Measurements from ENCODE around the gene PDE5A.
"Not testable (repeated sequence)": the region's sequence is repeated elsewhere in the genome, so short reads cannot be mapped to it uniquely, and the experiment has no call there.

PDE5A gene

DNA sequence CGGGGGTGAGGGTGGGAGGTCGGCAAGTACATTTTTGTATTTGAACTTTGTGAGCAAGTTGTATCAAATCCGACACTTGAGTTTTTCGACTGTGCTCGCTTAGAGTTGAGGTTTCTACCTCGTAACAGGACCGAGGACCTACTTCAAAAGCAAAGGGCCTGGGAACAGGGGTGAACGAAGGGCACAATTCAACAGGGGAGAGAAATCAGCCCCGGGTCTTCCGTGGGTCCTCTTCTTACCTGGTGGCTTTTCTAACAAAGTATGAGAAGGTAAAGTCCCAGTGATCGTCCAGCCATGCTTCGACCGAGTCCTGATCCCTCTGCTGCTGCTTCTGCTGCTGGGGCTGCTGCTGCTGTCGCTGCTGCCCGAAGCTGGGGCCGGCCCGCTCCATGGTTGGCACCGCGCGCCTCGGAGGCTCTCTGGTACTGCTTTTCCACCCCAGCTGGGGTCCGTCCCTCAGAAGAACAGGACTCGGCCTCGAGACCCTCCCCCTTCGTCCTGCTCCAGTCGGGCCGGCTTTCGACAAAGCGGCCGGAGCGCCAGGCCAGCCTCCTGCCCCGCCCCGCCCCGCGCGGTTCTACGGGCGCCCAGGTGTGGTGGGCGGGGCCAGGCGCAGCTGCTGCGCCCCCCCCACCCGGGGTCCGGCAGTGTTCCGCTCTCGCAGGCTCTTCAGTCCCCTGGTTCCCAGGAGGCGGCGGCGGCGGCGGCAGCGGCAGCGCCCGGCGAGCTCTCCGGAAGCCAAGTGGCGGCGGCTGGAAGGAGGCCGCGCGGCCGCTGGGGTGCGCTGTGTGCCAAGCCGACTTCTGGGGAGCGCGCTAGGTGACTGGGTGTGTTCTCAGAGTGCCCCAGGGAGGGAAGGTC lies at the start of gene PDE5A:
TSS of gene PDE5A (minus strand) at position 524 of the 861 bp plus-strand sequence. CDS start at position 391, 133 bp downstream.
- Histone ChIP-seq H3K36me3 (ENCODE audit: control insufficient read depth, insufficient read depth, low read length) (no peaks in the 10 kb centered on the region), H3K9ac (ENCODE audit: low read length) (peak within 1 kb of the TSS; percentile 77), H3K27me3 (ENCODE audit: control insufficient read depth, insufficient read depth, low read length) (no peaks in the 10 kb centered on the region)

DNA sequence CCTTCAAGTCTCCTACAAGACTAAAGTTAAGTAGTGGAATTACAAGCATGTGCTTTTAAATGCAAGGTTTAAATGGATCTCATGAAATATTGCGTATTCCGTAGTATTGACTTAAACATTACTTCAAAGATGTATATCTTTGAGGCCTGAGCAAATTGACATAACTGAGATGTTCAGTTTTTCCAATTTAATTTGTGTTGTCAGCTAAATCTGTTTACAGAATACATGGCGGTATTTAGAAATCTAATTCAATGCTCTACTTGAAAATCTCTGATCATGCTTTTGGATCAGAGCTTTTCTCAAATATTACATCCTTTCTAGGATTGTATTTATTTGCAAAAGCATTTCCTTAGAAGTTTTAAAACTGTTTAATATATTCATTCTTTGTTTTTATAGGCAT lies 47.5 kb upstream of the PDE5A start:
- no peak overlapping the region for H3K9ac ChIP-seq (ENCODE audit: low read length)
- H3K27me3 ChIP-seq (ENCODE audit: control insufficient read depth, insufficient read depth, low read length), result no peaks in the 10 kb centered on the region
- peaks cover under 1% of the 10 kb centered on the region for H3K4me1 ChIP-seq (ENCODE audit: control insufficient read depth, insufficient read depth, low read length)

More for the DNA sequence above, at the start of gene PDE5A:
- Histone ChIP-seq H3K4me3 (ENCODE audit: low read length) (peak within 1 kb of the TSS; percentile 95), H3K27ac (ENCODE audit: low read depth, low read length) (peak within 1 kb of the TSS; percentile 91), H3K4me1 (ENCODE audit: control insufficient read depth, insufficient read depth, low read length) (peaks cover 15% of the 10 kb centered on the region)

DNA sequence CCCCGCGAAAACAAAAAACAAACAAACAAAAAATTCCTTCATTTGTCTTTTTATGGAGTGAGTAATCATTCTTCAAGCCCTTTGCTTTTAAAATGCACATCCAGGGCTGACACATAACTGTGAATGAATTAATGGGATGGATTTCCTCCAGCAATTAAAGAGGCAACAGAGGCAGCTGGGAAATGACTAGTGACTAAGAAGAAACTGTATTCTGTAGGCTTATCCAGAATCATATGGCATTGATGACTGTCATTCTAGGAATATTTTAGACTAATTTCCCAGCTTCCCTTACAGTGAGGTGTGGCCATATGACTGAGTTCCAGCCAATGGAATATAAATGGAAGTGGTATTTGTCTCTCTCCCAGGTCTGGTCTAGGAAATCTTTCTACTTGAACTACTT lies 46.8 kb upstream of the PDE5A start:
- H3K4me3 ChIP-seq (ENCODE audit: low read length), result no peak overlapping the region
- H3K36me3 ChIP-seq (ENCODE audit: control insufficient read depth, insufficient read depth, low read length), result no peaks in the 10 kb centered on the region
- no peaks in the 10 kb centered on the region for H3K27me3 ChIP-seq (ENCODE audit: control insufficient read depth, insufficient read depth, low read length)
- H3K4me1 ChIP-seq (ENCODE audit: control insufficient read depth, insufficient read depth, low read length), result peaks cover 2% of the 10 kb centered on the region
- H3K27ac ChIP-seq (ENCODE audit: low read depth, low read length), result no peak overlapping the region
- H3K9ac ChIP-seq (ENCODE audit: low read length), result no peak overlapping the region

More for the DNA sequence above, 47.5 kb upstream of the PDE5A start:
- Histone ChIP-seq H3K27ac (ENCODE audit: low read depth, low read length) (no peak overlapping the region), H3K36me3 (ENCODE audit: control insufficient read depth, insufficient read depth, low read length) (no peaks in the 10 kb centered on the region), H3K4me3 (ENCODE audit: low read length) (no peak overlapping the region)

DNA sequence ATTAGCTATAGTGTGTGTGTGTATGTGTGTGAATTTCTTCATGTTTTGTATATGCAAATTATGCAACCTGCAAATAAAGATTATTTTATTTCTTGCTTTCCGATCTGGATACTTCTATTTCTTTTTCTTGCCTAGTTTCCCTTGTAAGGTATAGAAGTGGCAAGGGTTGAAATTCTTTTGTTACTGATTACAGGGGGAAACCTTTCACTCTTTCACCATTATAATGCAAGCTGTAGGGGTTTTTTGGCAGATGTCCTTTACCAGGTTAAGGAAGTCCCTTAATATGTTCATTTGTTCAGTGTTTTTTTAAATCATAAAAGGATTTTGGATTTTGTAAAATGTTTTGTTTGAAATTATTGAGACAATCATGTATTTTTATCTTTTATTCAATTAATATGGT lies 44.3 kb upstream of the PDE5A start:
- H3K9ac ChIP-seq (ENCODE audit: low read length), result no peak overlapping the region
- H3K4me3 ChIP-seq (ENCODE audit: low read length), result no peak overlapping the region
- H3K4me1 ChIP-seq (ENCODE audit: control insufficient read depth, insufficient read depth, low read length), result peaks cover 7% of the 10 kb centered on the region
- no peaks in the 10 kb centered on the region for H3K36me3 ChIP-seq (ENCODE audit: control insufficient read depth, insufficient read depth, low read length)
- no peak overlapping the region for H3K27ac ChIP-seq (ENCODE audit: low read depth, low read length)
- no peaks in the 10 kb centered on the region for H3K27me3 ChIP-seq (ENCODE audit: control insufficient read depth, insufficient read depth, low read length)

DNA sequence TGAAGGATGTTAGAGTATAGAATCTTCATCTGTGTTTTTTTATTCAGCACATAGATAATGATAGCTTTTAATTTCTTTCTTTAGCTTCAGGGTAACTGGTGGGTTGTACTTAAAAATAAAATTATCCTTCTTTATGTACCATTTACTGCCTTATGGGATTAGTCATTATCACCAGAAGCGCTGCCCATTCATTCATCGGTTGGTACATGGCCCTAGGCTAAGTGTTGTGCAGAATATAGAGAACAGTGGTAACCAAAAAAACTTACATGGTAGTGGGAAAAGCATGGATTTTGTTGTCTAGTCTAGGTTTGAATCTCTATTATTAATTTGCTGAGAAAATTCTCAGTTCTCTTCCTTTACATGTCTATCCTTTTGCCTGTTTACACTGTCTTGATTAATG lies 43.5 kb upstream of the PDE5A start:
- Histone ChIP-seq H3K4me1 (ENCODE audit: control insufficient read depth, insufficient read depth, low read length) (peaks cover 9% of the 10 kb centered on the region), H3K27me3 (ENCODE audit: control insufficient read depth, insufficient read depth, low read length) (no peaks in the 10 kb centered on the region), H3K4me3 (ENCODE audit: low read length) (no peak overlapping the region), H3K9ac (ENCODE audit: low read length) (no peak overlapping the region), H3K36me3 (ENCODE audit: control insufficient read depth, insufficient read depth, low read length) (no peaks in the 10 kb centered on the region), H3K27ac (ENCODE audit: low read depth, low read length) (no peak overlapping the region)

DNA sequence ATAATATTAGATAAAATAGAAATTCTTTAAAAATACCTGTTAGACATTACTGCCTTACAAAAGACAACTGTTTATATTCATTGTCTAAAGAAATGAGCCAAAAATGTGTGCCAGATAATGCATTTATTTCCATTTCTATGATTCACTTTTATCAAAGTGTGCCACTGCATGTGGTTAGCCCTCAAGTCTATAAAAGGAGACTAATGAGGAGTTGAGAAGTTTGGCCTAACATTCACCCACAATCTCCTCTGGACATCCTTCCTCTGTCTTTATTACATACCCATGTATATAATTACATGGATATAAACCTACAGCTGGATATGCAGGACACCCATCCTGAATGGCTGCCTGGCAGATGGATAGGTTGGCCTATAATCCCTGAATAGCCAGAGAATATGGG lies 42.6 kb upstream of the PDE5A start:
- H3K9ac ChIP-seq (ENCODE audit: low read length), result no peak overlapping the region
- no peaks in the 10 kb centered on the region for H3K27me3 ChIP-seq (ENCODE audit: control insufficient read depth, insufficient read depth, low read length)
- H3K36me3 ChIP-seq (ENCODE audit: control insufficient read depth, insufficient read depth, low read length), result no peaks in the 10 kb centered on the region
- no peak overlapping the region for H3K4me3 ChIP-seq (ENCODE audit: low read length)
- H3K27ac ChIP-seq (ENCODE audit: low read depth, low read length), result peak overlapping the region; percentile 52
- H3K4me1 ChIP-seq (ENCODE audit: control insufficient read depth, insufficient read depth, low read length), result peaks cover 14% of the 10 kb centered on the region

DNA sequence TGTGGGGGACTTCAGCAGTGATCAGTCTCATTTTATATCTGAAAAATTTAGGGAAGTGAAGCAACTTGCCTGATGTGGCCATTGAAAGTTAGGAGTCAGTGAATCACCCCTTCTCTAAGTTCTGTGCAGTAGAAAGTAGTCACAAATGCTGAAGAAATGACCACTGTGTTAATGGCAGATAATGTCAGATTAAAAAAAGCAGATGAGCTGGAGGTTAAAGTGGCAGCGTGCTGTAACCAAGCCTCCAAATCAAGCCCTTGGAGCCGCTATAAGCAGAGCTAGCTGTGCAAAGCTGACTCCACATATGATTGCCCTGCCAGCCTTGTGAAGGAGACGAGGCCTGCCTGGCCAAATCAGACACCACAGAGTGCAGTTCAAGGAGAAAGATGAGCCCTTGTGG lies 39.2 kb upstream of the PDE5A start:
- Histone ChIP-seq H3K4me1 (ENCODE audit: control insufficient read depth, insufficient read depth, low read length) (peaks cover 33% of the 10 kb centered on the region), H3K4me3 (ENCODE audit: low read length) (no peak overlapping the region), H3K27ac (ENCODE audit: low read depth, low read length) (peak overlapping the region; percentile 43), H3K36me3 (ENCODE audit: control insufficient read depth, insufficient read depth, low read length) (no peaks in the 10 kb centered on the region), H3K27me3 (ENCODE audit: control insufficient read depth, insufficient read depth, low read length) (no peaks in the 10 kb centered on the region), H3K9ac (ENCODE audit: low read length) (no peak overlapping the region)

DNA sequence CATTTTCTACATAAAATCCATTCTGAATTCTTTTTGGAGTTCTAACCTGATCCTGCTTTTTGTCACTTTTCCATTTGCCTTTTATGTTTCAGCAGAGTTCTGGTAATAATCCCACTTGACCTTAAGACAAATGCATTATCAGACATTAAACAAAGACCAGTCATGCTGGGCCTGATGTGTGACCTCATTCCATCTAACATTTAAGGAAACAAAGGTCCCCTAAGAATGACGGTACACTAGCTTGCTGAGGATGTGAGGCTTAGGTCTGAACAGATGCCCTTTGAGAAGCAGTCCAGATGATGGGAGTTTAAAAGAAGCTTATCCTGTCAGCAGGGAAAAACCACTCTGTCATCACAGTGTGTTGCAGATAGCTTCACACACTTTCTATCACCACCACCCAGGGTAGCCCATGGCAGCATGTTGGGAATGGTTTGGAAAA lies 38.1 kb upstream of the PDE5A start:
- Histone ChIP-seq H3K36me3 (ENCODE audit: control insufficient read depth, insufficient read depth, low read length) (no peaks in the 10 kb centered on the region), H3K4me3 (ENCODE audit: low read length) (no peak overlapping the region), H3K27ac (ENCODE audit: low read depth, low read length) (peak overlapping the region; percentile 46), H3K27me3 (ENCODE audit: control insufficient read depth, insufficient read depth, low read length) (no peaks in the 10 kb centered on the region), H3K9ac (ENCODE audit: low read length) (no peak overlapping the region), H3K4me1 (ENCODE audit: control insufficient read depth, insufficient read depth, low read length) (peaks cover 36% of the 10 kb centered on the region)

DNA sequence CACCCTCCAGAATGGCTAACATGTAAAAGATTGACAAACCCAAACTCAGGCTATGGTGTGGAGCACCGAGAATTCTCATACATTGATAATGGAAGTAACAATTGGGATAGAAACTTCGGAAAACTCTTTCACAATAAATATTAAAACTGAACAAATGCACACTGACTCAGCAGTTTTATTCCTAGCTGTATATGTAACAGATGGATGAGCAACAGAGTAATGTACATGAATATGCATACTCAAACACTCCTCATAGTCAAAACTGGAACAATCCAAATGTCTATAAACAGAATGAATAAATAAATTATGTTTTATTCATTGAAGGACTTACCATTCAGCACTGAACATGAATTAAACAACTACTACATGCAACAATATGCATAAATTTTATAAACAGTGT lies 37.1 kb upstream of the PDE5A start:
- Histone ChIP-seq H3K4me1 (ENCODE audit: control insufficient read depth, insufficient read depth, low read length) (peaks cover 36% of the 10 kb centered on the region), H3K27me3 (ENCODE audit: control insufficient read depth, insufficient read depth, low read length) (no peaks in the 10 kb centered on the region), H3K9ac (ENCODE audit: low read length) (no peak overlapping the region), H3K36me3 (ENCODE audit: control insufficient read depth, insufficient read depth, low read length) (no peaks in the 10 kb centered on the region), H3K27ac (ENCODE audit: low read depth, low read length) (peak overlapping the region; percentile 57), H3K4me3 (ENCODE audit: low read length) (no peak overlapping the region)

DNA sequence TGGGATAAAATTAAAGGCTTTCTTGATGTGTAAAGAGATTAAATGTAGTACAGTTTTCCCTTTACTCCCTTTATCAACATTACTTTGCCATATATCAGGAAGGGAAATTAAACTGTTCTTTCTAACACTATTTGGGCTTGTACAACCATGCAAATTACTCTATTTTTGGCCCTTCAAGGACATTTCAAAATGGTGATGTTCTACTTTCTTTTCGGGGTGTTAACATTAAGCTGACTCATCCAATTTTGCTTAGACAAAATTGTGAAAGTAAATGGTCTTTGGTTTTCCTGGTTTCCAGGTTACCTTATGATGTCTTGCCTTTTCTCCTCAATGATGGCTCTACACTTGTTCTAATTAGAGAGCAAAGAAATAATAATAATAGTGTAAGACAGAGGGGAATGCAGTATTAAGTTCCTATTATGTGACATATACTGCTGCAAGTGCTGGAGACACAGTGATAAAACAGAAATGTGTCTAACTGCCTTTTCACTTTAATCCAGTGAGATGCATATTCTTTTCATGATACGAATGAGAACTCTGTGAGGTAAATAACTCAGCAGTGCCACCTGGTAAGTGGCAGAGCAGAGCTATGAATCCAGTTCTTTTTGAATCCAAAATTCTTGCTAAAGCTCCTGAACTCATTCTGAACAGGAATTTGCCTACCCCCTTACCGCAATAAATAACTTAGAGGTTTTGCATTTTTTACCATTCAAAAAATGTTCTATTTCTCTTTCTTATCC lies 35.7 kb upstream of the PDE5A start:
- H3K27ac ChIP-seq (ENCODE audit: low read depth, low read length), result peak overlapping the region; percentile 66
- no peak overlapping the region for H3K9ac ChIP-seq (ENCODE audit: low read length)
- peak overlapping the region; percentile 14 for H3K4me3 ChIP-seq (ENCODE audit: low read length)
- H3K27me3 ChIP-seq (ENCODE audit: control insufficient read depth, insufficient read depth, low read length), result no peaks in the 10 kb centered on the region
- H3K4me1 ChIP-seq (ENCODE audit: control insufficient read depth, insufficient read depth, low read length), result peaks cover 29% of the 10 kb centered on the region
- no peaks in the 10 kb centered on the region for H3K36me3 ChIP-seq (ENCODE audit: control insufficient read depth, insufficient read depth, low read length)

DNA sequence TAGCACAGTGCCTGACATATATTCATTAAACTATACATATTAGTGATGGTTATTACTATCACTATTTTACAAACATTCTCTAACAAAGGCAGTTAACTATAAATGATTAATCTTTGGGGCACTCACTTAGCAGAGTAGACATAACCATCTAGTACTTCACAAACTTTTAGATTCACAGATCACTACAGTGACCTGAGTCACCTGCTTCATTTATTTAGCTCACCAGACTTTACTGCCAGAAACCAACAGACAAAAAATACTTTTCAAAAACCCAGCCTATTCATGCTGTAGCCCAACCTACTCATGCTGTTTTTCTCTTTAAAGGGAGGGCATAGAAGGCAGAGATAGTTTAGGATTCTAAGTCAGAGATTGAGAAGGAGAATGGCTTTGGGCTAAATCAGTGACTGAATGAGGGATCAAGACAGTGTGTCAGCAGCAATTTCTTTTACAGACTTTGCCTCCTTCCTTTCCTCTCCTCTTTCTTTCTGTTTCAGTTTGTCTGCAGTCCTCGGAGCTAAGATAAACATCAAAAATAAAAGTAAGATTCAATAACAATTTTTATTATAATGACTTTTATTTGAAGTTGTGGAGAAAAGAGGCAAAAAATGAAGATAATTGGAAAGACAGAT lies 34.7 kb upstream of the PDE5A start:
- Histone ChIP-seq H3K36me3 (ENCODE audit: control insufficient read depth, insufficient read depth, low read length) (no peaks in the 10 kb centered on the region), H3K4me1 (ENCODE audit: control insufficient read depth, insufficient read depth, low read length) (peaks cover 29% of the 10 kb centered on the region), H3K9ac (ENCODE audit: low read length) (no peak overlapping the region), H3K27ac (ENCODE audit: low read depth, low read length) (peak overlapping the region; percentile 66), H3K4me3 (ENCODE audit: low read length) (peak overlapping the region; percentile 14), H3K27me3 (ENCODE audit: control insufficient read depth, insufficient read depth, low read length) (no peaks in the 10 kb centered on the region)

DNA sequence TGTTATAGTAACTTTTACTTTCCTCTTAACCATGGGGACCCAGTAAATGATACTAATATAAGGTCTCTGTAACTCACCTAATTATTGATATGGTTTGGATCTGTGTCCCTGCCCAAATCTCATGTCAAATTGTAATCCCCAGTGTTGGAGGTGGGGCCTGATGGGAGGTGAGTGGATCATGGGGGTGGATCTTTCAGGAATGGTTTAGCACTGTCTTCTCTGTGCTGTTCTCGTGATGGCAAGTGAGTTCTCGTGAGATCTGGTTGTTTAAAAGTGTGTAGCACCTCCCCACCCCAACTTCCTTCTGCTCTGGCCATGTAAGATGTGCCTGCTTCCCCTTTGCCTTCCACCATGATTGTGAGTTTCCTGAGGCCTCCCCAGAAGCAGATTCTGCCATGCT lies 34.0 kb upstream of the PDE5A start:
- not testable (repeated sequence) for H3K4me3 ChIP-seq (ENCODE audit: low read length); H3K9ac ChIP-seq (ENCODE audit: low read length); H3K36me3 ChIP-seq (ENCODE audit: control insufficient read depth, insufficient read depth, low read length); H3K27me3 ChIP-seq (ENCODE audit: control insufficient read depth, insufficient read depth, low read length)
- peak overlapping the region; percentile 53 for H3K27ac ChIP-seq (ENCODE audit: low read depth, low read length)
- H3K4me1 ChIP-seq (ENCODE audit: control insufficient read depth, insufficient read depth, low read length), result peaks cover 29% of the 10 kb centered on the region
